ENCODE results near the gene LRCH1.

DNA sequence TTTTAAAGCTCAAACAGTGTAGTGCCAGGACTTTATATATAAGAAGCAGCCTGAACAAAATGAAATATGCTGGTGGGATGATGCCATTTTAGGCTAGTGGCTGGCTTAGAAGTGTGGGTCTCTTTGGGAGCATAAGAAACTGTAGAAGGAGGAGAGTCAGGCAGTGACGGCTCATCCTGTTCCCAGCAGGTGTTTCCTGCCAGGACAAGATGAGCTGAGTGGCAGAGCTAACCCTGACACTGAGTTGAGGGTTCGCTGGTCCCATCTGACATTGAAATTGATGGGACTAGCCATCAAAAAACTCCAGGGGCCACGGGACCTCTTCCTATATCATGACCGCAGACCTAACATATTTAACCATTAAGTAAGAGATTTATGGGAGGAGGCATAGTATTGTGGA lies 192.7 kb downstream of the LRCH1 start:
- TF ChIP-seq, protein P1, sequence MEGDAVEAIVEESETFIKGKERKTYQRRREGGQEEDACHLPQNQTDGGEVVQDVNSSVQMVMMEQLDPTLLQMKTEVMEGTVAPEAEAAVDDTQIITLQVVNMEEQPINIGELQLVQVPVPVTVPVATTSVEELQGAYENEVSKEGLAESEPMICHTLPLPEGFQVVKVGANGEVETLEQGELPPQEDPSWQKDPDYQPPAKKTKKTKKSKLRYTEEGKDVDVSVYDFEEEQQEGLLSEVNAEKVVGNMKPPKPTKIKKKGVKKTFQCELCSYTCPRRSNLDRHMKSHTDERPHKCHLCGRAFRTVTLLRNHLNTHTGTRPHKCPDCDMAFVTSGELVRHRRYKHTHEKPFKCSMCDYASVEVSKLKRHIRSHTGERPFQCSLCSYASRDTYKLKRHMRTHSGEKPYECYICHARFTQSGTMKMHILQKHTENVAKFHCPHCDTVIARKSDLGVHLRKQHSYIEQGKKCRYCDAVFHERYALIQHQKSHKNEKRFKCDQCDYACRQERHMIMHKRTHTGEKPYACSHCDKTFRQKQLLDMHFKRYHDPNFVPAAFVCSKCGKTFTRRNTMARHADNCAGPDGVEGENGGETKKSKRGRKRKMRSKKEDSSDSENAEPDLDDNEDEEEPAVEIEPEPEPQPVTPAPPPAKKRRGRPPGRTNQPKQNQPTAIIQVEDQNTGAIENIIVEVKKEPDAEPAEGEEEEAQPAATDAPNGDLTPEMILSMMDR (conservative IDR thresholded peaks at IDR 0.05 in 1 of 2, IDR thresholded peaks at IDR 0.05 in 1 of 2; ENCODE audit: low read depth in 1 of 2, low read length in 2 of 2): no peak
- TF ChIP-seq EZH2 (IDR thresholded peaks at IDR 0.05; ENCODE audit: low read length, missing control alignments): no peak

Measured in fibroblast of lung (primary cell).